Islet precursor cell (in vitro differentiated cells): ENCODE measurements around the gene CTAG2.
"Not testable (repeated sequence)": the region's sequence is repeated elsewhere in the genome, so short reads cannot be mapped to it uniquely, and the experiment has no call there.

Source experiments
- DNase-seq: peaks from one replicate; pipeline ENCODE4 v3.0.0-alpha.2; 2018

CTAG2 gene

DNA sequence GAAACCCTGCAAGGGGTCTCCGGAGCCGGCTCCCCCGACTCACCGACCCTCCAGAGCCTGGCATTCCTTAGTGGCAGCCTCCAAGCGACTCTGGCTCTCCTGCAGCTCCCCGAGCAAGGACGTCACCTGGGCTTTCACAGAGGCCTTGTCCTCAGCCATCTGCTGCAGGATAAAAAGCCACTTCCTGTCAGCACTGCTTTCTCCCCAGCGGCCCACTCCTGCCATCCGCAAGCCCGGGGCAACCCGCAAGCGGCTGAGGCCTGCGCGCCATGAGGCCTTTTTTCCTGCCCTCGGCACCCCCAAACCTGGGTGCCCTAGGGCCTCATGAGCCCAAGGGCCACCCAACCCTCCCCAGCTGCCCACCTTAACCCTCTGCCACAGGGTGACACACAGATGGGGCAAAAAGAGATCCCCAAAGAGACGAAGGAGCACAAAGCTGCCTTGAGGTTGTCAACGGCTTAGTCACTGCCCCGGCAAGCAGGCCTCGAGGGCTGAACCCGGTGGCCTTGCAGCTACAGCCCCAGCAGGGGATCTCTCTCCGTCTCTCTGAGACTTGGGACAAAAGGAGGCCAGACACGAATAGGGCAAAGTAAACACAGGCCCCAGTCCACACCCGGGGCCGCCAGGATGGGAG lies 7.5 kb downstream of the CTAG2 start:
- not testable (repeated sequence) for DNase-seq

DNA sequence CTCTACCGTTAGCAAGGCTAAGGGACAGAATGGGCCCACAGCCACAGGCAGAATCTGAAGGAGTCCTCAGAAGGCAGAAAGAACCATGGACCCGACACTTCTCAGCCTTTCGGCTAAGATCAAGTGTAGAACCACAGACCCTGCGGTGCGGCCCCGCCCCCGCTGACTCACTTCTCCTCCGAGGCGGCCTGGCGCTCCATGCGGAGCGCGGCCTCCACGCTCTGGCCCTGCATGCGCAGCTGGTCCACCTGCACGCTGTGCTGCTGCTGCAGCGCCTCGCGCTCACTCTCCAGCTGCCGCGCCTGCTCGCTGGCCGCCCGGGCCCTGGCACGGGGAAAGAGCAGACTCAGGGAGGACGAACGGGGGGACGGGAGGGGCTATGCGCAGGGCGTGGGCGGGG lies 9.7 kb downstream of the CTAG2 start:
- not testable (repeated sequence) for DNase-seq

- not testable (repeated sequence) for DNase-seq
Measured at GRCh38 chrX:154641740-154642139, 11.6 kb downstream of the CTAG2 start.

GRCh38 chrX:154633661-154634060 lies 19.7 kb downstream of the CTAG2 start:
- not testable (repeated sequence) for DNase-seq

- DNase-seq, result not testable (repeated sequence)
Measured at GRCh38 chrX:154630949-154631348, 22.4 kb downstream of the CTAG2 start.

- DNase-seq, result not testable (repeated sequence)
Measured at GRCh38 chrX:154628960-154629359, 24.4 kb downstream of the CTAG2 start.

- not testable (repeated sequence) for DNase-seq
Measured at GRCh38 chrX:154620767-154621414, 32.5 kb downstream of the CTAG2 start.

- not testable (repeated sequence) for DNase-seq
Measured at GRCh38 chrX:154619182-154619581, 34.2 kb downstream of the CTAG2 start, which contains the start of gene CTAG1B. Gene CTAG1B (minus strand): TSS chrX:154619282. CDS start chrX:154619218, 64 bp downstream.

- not testable (repeated sequence) for DNase-seq
Measured at GRCh38 chrX:154613586-154613985, 39.8 kb downstream of the CTAG2 start.

- not testable (repeated sequence) for DNase-seq
Measured at GRCh38 chrX:154611146-154611545, 42.2 kb downstream of the CTAG2 start.

GRCh38 chrX:154608823-154609222 lies 44.6 kb downstream of the CTAG2 start:
- not testable (repeated sequence) for DNase-seq

DNA sequence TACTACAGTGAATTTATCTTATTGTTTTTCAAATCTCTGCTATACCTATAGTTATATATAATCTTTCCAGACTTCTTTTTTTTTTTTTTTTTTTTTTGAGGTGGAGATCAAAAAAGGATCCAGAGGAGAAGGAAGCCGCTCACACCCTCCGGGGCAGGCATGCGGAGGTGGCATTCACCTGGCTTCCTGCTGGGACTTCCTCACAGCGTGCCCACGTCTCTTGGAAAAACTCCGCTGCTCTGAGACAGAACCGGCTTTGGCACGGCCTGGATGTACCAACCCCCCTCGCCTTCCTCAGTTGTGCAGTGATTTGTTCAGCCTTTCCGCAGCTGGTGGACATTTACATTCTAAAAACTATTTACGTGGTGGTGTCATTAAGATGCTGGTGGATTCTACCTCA lies 45.4 kb downstream of the CTAG2 start:
- not testable (repeated sequence) for DNase-seq

DNA sequence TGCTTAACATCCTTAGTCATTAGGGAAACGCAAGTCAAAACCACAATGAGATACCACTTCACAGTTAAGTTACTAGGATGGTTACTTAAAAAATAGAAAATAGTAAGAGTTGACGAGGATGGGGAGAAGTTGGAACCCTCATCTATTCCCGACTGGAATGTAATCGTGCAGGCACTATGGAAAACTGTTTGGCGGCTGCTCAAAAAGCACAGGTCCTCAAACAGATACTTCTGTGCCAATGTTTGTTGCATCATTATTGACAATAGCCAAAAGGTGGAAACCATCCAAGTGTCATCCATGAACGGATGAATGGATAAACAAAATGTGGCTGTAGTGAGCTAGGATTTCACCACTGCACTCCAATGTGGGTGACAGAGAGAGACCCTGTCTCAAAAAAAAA lies 46.0 kb downstream of the CTAG2 start:
- DNase-seq, result no peak

DNA sequence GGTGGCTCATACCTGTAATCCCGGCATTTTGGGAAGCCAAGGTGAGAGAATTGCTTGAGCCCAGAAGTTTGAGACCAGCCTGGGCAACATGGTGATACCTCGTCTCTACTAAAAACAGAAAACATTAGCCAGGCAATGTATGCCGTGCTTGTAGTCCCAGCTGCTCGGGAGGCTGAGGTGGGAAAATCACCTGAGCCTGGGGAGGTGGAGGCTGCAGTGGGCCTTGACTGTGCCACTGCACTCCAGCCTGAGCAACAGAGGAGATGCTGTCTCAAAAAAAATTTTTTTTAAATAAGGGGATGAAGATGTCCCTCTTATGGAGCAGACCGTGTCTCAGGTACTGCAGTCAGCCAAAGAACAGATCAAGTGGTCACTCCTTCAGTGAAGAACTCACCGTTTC lies 47.8 kb downstream of the CTAG2 start:
- no peak for DNase-seq

DNA sequence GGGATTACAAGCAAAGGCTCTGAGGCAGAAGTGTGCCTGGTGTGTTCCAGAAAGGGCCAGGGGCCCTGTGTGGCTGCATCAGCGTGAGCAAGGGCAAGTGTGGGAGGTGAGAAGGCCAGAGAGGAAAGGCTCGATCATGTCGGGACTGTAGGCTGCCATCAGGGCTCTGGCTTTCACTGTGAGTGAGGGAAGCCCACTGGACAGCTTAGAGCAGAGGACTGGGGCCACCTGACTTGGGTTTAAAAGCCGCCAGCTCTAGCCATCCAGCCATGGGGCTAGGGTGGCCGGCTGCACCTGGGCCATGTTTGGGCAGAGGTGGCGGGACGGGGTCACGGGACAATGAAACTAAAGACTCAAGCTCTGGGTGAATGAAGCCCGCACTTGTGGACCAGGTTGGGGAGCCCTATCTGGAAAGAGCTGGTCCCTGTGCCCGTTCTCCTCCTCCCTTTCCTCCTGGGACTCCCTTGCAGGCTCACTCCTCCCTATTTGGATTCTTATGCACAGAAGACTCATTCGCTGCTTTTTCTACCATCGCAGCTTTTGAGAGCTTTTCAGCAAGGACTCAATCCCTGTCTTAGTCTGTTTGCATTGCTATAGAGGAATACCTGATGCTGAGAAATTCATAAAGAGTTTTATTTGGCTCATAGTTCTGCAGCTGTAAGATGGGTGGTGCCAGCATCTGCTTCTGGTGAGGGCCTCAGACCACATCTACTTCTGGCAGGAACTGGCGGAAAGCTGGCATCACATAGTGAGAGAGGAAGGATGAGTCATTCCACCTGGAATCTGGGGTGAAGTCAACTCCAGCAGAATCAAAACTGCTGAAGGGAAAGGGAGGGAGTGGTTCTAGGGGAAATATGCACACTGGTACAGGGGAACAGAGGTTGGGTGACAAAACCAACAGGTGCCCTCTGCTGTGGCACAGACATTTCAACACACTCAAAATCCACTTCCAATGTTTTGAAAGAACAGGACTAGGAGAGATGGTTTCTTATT lies 49.6 kb downstream of the CTAG2 start:
- DNase-seq, result no peak

GRCh38 chrX:154602766-154603437 lies 50.5 kb downstream of the CTAG2 start:
- no peak for DNase-seq

DNA sequence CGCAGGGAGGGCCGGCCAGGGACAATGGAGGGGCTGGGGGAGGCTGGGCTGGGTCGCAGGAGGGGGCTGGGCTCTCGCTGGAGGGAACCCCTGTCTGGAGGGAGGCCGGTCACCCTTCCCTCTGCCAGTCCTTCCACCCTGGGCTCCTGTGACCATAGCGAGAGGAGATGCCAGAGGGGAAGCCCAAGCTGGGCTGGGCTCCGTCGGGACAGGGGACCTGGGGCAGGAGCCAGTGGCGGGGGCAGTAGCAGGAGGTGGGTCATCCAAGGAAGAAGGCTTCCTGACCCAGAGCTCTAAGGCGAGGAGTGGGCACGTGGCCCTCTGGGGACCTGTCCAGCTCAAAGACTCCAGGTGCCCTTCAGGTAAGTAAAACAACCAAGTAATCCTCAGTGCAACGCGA lies 51.2 kb downstream of the CTAG2 start:
- no peak for DNase-seq
